ENCODE measurements around the gene PKLR.
"Not testable (repeated sequence)": the region's sequence is repeated elsewhere in the genome, so short reads cannot be mapped to it uniquely, and the experiment has no call there.

Gene PKLR

DNA sequence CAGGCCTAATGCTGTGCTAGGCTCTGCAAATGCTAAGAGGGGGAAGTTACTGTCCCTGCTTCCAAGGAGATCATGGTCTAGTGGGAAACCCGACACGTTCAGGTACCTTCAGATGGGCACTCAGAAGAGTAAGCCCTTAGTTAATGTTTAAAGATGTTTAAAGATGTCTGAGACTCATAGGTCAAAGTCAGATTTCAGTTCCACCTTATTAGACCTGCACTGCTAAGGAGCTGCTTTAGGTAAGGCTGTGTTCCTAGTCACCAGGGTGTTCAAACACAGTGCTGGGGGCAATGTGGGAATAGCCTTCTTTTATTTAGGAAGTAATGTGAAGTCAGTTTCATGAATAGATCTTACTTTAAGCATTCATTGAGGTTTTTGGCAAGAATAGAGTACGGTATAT, 15.7 kb upstream of the PKLR start:
- no peak for DNase-seq

DNA sequence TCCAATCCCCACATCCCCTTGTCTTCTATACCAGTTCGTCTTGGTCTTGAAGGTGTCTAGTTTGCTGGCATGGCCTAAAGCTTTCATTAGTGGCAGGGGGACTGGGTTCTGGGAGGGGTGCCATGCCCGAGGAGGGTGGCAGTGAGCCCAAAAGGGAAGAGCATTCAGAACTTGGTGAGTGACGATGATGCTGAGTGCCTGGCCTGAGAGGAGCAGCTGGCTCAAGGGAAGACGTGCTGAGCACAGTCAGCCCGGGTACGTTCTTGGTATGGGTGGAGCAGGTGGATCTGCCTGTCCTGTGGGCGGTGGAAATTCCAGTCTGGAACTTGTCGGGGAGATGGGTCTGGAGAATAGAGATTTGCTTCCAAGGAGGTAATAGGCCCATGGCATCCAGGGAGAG, 12.0 kb upstream of the PKLR start:
- no peak for DNase-seq

DNA sequence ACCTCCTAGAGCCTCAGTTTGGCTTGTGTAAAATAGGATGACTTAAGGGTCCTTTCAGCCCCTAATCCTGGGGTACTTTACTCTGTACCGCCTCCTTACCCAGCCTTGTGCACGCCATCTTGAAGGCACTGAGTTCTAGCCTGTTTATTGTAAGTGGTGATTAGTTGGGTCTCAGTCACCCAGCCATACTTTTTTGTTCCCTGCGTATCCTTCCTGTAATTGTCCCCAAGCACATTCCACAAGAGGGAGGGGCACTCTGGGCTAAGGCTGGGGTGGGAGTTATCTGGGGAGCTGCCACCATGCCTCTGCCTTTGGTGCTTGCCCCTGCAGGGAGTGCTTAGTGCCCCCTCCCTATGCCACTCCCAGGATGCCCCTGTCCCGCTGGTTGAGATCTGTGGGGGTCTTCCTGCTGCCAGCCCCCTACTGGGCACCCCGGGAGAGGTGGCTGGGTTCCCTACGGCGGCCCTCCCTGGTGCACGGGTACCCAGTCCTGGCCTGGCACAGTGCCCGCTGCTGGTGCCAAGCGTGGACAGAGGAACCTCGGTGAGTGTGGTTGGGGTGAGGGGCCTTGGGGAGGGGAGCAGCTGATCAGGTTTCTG, 8.3 kb upstream of the PKLR start:
- no peak for DNase-seq

- DNase-seq: peak; percentile 99
These were observed 7.5 kb upstream of the PKLR start, which contains the start of gene FDPS for GRCh38 chr1:155308493-155309422. Gene FDPS, plus strand, starts transcription at chr1:155308866. Its CDS starts 924 bp downstream, at chr1:155309790.

DNA sequence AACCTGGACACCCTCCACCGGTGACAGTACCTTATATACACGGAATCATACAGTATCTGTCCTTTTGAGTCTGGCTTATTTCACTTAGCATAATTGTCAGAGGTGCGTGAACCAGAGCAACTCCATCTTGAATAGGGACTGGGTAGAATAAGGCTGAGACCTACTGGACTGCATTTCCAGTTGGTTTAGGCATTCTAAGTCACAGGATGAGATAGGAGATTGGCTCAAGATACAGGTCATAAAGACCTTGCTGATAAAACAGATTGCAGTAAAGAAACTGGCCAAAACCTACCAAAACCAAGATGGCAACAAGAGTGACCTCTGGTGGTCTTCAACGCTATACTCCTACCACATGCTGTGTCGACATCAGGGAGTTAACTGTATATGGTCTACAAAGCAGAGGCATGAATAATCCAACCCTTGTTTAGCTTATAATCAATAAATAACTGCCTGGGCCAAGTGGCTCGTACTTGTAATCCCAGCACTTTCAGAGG, 6.1 kb upstream of the PKLR start:
- DNase-seq: no peak

DNA sequence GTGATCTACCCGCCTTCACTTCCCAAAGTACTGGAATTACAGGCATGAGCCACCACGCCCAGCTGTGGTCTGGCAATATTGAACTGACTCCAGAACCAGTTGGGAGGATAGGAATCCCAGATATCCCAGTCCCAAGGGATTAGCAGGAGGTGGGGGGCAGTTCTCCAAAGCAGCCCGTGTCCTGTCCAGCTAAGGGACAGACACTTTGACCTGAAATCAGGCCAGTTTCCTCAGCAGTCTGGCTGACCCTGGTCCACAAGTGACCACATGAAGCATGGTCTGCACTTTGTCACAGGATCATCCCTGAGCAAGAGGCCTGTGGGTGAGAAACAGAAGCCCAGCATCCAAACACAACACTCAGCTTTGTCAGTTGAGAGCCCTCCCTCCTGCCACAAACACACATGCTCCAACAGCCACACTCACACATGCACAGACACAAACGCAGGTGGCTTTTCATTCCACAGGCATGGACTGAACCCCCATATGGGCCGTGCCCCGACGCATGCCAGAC, 4.7 kb upstream of the PKLR start:
- DNase-seq: no peak

DNA sequence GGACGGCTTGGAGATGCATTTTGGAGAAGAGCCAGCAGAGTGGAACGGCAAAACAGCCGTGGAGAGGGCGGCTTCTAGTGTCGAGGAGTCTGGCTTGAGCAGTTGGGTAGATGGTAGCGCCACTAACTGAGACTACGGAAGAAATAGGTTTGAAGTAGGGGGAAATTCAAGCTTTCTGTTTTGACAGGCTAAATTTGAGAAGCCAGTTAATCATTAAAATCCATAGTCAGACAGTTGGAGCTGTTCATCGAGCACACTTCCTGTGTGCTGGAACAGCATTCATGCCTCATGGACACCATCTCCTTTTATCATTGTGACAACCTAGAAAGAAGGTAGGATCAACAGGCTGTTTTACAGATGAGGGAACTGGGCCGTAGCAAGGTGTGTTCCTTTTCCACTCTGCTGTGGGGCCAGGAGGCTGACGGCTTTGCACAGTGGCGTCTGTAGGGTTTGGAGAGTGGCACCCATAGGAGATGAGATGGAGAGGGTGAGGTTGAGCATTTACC, 3.4 kb upstream of the PKLR start:
- DNase-seq: no peak

DNA sequence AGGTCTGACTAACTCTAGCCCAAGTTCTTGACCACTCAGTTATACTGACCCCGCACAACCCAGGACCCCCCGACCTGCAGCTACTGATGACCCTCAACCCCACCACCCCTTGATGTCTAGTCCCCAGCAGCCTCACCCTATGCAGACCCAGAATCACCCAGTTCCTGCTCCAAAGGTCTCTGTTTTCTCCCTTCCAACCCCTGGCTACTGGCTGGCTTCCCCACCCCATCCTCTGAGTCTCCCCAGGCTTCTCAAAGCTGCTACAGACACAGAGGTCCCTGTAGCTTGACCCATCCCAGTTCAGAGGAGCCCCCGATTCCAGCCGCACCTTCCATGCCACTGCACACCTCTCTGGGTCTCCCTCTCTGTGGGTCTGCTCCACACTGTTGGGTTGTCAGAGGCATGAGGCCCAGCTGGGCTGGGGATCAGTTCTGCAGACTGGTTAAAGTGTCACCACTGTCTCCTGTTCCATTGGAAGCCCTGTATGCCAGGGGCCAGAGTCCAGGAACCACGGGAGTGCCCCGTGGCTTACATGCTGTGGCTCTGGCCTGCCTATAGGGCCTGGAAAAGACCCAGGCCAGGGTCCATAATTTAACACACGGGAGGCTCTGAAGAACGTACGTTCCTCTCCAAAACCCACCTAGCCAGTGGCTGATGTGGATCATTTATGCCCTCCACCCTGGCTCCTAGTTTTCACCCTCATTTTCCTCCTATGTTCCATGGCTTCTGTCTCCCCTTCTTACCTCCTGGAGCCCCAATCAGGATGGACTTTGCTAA, 497 bp downstream of the PKLR start:
- DNase-seq: no peak

GRCh38 chr1:155300024-155300423, 1.2 kb downstream of the PKLR start:
- DNase-seq: no peak

DNA sequence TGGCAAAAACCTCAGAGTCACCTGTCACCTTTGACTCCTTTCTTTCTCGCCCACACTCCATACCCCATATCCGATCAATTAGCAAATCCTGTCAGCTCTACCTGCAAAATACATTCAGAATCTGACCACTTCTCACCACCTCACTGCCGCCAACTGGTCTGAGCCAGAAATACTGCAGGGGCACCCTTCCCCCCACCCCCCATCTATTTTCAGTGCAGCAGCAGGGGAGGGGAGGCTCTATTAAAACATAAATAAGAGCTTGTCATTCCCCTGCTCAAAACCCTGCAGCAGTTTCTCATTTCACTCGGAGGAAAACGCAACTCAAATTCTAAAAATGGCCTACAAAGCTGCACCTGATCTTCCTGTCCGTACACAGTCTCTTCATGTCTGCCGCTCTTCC, 3.9 kb downstream of the PKLR start:
- no peak for DNase-seq

- no peak for DNase-seq
These were observed 4.6 kb downstream of the PKLR start for GRCh38 chr1:155296661-155297060.

GRCh38 chr1:155295942-155296267, 5.3 kb downstream of the PKLR start:
- DNase-seq: no peak

DNA sequence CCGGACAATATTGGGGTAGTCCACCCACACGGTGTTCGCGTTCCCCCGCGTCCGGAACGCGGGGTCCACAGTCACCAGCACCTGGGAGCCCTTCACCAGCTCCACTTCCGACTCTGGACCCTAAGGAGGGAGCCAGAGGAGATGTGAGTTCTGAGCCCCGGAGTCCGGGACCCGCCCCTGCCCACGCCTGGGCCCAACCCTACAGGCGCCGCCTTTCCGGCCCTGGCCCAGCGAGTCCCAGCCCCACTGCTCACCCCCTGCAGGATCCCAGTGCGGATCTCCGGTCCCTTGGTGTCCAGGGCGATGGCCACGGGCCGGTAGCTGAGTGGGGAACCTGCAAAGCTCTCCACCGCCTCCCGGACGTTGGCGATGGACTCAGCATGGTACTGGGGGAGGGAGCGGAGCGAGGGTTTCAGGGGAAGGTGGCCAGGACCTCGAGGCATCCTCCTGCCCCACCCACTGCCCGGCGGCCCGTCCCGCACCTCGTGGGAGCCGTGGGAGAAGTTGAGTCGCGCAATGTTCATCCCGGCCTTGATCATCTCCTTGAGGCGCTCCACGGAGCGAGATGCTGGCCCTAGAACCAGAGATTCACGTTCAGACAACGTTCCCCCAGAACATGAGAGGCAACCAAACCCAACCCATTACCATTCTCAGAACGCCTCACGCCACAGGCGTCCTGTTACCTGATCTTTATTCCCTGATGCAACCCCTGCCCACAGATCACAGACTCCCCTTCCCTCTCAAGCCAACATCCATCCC, 5.9 kb downstream of the PKLR start:
- no peak for DNase-seq

DNA sequence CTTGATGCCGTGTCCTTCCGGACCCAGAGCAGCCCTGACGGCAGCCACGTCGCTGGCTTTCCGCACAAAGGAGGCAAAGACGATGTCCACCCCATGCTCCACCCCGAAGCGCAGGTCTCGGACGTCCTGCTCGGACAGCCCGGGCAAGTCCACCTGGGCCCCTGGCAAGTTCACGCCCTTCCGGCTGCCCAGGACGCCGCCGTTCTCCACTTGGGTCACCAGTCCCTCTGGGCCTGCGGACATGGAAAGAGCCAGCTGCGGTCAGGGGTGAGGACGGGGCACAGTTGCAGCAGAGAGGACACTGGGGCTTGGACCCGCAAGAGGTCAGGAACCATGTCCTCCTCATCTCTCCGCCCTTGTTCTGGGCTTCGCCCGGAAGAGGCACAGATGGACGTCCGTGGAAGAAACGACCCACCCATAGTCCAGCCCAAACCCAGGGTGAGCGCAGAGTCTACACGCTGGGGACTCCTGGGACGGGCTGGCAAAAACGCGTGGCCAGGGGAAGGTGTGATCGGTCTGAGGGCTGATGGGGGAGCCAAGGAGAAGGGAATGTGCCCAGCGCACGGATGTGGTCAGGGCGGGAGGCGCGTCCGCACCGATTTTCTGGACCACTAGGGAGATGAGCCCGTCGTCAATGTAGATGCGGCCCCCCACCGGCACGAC, 6.6 kb downstream of the PKLR start:
- no peak for DNase-seq

- DNase-seq: no peak
These were observed 8.0 kb downstream of the PKLR start for GRCh38 chr1:155293086-155293749.

DNA sequence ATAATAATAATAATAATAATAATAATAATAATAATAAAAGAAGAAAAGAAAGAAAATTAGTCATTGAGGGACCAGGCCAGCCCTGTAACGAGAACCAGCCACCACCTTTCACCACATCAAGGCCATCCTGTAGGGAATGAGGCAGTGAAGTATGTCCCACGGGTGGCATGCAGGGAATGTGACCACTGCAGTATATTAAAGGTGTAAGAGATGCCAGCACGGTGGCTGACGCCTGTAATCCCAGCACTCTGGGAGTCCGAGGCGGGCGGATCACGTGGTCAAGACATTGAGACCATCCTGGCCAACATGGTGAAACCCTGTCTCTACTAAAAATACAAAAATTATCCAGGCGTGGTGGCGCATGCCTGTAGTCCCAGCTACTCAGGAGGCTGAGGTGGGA, 10.2 kb downstream of the PKLR start:
- DNase-seq: not testable (repeated sequence)

GRCh38 chr1:155287987-155288543, 13.2 kb downstream of the PKLR start:
- DNase-seq: no peak

DNA sequence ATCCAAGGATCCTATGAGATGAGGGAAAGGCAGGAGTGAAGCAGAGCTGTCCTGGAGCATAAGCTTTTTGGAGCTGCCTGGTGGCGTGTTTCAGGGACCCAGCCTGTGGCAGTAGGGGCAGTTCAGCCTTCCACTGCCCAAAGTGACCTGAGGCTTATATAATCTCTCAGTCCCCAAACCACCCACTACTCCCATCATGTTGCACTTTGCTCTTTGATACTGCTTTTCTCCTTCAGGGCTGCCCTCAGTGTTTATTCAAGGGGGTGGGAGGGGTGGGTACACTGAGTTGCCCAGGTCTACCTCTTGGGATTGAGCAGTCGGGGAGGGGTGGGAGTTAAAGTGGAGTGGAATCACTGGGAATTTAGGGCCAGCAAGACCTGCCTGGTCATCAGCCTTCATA, 14.7 kb downstream of the PKLR start:
- DNase-seq: no peak

GRCh38 chr1:155285631-155286044, 15.6 kb downstream of the PKLR start:
- DNase-seq: no peak

- no peak for DNase-seq
These were observed 16.2 kb downstream of the PKLR start for GRCh38 chr1:155285063-155285462.

GRCh38 chr1:155284476-155284875, 16.8 kb downstream of the PKLR start:
- no peak for DNase-seq

Measured in NCI-H187 treated with DMSO at 0.1 percent for 48 hours (cell line).